HL-60/S4 (cell line): ENCODE results near the gene LAYN.

Experiments used
- in situ Hi-C: fragments of 300-500 bp; cut with MboI; formaldehyde crosslinking; loops from 2 replicates; pipeline ENCODE4 v1.14.3; 2022; ENCODE audit warnings: low sequenced_read_pairs

Gene LAYN

DNA sequence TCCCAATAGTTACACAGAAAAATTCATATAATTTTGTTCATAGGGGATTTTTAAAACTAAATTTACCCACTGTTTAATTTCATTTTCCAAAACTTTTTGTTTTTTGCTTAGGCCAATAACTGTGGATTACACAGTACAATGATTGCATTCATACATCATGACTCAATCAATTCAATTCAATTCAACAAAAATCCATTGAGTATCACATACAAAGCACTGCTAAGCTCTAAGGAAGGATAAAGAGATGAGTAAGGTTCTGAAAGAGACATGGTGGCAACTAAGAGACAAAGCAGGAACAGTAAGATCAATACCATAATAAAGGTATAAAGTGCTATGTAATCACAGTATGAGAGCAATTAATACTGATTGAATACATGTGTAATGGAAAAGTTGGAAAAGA is 9.4 kb upstream of the LAYN start:
- in situ Hi-C loops, result no loop called here

DNA sequence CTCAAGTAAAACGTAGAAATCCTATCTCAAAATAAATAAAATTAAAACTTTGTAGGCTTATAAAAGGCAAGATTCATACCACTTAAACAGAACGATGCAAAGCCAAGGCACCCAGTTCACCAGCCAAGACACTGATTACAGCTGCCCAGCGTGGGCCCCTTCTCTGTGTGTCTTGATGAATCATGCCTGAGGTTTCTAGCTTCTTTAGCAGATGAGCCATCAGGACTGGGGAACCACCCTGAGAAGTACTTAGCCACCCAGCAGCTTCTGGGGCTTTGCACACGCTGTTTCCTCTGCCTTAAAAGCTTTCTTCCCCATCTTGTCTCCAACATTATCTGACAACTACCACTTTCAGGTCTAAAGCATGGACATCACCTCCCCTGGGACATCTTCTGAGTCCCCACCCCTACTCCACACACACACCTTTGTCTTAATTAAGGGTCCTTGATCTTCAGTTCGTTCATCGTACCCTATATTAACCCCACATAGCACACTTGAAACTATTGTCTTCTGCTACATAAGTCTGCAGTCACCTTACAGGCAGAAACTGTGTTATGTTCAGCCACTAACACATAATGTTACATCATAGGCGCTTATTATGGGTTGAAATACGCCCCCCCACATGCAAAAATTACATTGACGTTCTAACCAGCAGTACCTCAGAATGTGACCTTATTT is 8.7 kb upstream of the LAYN start:
- in situ Hi-C loops, result no loop called here

GRCh38 chr11:111532365-111532709 is 8.2 kb upstream of the LAYN start:
- in situ Hi-C loops, result no loop called here

- in situ Hi-C loops, result no loop called here
Measured at GRCh38 chr11:111535281-111535680, 5.2 kb upstream of the LAYN start.

GRCh38 chr11:111537336-111537860 is 3.1 kb upstream of the LAYN start:
- in situ Hi-C loops, result no loop called here

DNA sequence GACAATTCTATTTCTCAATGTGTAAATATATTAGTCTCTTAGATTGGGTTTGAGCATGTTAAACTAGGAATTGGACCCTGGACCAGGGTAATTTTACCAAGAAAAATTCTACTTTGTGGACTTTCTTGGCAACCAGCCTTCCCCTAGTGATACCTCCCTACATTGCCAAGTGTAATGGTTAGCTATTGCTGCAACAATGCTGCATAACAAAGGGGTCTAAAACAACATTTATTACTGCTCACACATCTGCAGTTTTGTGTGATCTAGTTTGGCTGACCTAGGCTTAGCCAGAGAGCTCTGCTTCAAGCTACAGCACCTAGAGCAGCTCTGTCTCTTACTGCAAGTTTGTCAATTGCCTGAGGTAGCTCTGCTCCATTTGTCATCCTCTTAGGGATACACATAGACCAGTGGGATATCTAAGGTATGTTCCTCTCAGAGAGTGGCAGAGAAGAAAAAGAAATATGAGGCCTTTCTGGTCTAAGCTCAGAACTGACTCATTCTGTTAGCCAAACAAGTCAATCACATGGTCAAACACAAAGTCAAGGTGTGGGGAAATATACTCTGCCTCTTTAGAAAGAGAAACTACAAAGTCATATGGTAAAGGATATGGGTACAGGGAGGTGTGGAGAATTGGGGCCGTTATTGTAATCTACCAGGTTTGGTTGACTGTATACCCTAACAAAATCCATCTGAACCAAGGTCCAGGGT is 2.0 kb upstream of the LAYN start:
- in situ Hi-C loops, result no loop called here

GRCh38 chr11:111539426-111540113 is 950 bp upstream of the LAYN start:
- in situ Hi-C loops, result no loop called here

- in situ Hi-C loops, result no loop called here
Measured at GRCh38 chr11:111540937-111541253, 375 bp downstream of the LAYN start.

- in situ Hi-C loops, result no loop called here
Measured at GRCh38 chr11:111541254-111542061, 938 bp downstream of the LAYN start.

DNA sequence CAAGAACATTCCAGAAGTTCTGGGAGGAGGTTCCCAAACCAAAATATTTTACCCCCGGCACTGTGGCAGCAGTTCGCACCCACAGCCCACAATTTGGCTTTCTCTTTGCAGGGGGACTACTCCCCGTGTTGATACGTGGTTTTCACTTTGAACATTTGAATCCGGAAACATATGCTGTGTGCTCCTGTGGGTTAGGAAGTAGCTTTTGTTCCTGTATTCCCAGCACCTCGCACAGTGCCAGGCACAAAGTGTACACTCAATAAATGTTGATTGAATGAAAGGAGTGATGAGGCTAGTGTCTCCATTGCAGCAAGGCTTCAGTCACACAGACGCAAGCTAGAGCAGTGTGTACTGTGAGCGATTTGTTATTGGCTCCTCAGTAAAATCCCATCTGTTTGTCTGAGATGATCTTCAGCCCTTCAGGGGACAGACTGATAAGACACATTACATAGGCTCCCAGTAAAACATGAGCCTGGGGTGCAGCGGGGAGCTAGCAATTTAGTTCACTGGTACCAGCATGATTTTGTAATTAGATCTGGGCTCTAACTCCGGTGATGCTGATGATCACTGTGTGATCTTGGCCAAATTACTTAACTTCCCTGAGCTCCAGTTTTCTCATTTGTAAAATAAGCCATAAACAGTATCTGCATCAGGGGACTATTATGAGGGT is 2.2 kb downstream of the LAYN start:
- in situ Hi-C loops, result no loop called here

DNA sequence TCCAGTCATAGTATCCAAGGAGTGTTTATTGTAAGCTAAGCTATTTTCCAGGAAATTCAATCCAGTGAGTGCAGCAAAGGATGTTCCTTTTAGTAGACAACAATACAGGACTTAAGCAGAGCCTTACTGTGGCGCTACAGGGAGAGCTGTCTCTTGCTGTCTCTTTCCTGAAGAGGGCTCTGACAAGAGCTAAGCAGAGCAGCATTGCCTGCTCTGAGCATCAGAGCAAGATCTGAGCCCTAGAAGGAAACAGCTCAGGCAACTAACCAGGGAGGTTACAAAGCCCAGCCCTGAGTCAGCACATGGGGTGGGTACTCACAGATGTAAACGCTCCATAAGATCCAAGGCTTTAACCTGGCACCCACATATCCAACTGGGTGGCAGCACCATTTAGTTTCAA is 8.0 kb downstream of the LAYN start:
- in situ Hi-C loops, result no loop called here

- in situ Hi-C loops, result no loop called here
Measured at GRCh38 chr11:111549196-111549868, 8.8 kb downstream of the LAYN start.

GRCh38 chr11:111549869-111550203 is 9.3 kb downstream of the LAYN start:
- in situ Hi-C loops, result no loop called here

GRCh38 chr11:111550258-111550657 is 9.7 kb downstream of the LAYN start:
- in situ Hi-C loops, result no loop called here

GRCh38 chr11:111554532-111554931 is 14.0 kb downstream of the LAYN start:
- in situ Hi-C loops, result no loop called here

DNA sequence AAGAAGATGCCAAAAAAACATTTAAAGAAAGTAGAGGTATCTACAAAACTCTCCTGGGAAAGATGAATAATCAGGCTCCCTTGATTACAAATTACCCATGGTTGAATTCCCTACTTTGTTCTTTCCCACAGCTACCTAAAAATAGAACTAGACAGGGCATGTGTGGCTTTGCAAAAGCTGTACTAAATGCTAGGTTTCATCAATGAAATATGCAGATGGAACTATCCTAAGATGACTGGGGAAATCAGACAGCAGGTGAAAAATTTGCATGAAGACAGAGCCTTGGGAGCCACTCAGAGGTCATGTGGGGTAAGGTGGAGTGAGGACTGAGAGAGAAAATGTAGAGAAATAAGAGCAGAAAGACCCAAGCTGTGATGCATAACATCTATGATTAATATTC is 14.7 kb downstream of the LAYN start:
- in situ Hi-C loops, result no loop called here

DNA sequence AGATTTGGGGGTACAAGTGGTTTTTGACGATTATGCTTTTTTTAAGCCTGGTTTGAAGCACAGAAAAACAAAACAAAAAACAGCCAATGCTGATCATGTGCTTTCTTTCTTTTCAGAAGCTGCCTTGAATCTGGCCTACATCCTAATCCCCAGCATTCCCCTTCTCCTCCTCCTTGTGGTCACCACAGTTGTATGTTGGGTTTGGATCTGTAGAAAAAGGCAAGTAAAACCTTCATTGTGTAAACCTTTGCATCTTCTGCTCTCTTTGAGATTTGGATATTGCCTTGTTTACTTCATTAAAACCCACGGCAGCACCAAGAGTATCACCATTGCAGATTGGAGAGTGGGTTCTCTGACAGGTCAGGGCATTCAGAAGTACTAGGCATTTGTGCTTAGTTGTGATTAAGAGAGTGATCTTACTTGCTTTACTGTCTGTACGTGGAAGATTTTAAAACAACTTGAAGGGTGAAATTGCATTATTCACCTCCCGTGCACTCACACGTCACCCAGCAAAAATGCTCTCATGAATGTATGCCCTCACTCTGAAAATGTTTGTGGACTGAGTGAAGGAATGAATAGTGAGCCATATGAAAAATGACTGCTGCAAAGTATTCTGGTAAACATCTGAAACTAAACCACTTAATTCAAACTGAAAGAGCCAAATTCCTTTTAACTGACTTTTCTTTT is 17.0 kb downstream of the LAYN start:
- in situ Hi-C loops, result no loop called here

DNA sequence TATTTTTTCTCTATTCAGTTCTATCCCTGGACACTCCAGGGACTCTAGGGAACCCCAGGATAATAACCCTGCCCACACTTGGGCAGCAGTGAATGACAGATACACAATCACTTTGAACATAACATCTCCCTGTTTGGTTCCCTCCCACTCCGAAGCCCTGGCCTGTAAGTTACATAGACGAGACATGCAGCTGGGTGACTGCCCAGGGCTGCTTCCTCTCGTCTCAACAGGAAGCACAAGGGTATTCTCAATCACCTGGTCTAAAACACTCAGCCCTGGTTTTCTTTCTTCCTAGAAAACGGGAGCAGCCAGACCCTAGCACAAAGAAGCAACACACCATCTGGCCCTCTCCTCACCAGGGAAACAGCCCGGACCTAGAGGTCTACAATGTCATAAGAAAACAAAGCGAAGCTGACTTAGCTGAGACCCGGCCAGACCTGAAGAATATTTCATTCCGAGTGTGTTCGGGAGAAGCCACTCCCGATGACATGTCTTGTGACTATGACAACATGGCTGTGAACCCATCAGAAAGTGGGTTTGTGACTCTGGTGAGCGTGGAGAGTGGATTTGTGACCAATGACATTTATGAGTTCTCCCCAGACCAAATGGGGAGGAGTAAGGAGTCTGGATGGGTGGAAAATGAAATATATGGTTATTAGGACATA is 19.4 kb downstream of the LAYN start:
- in situ Hi-C loops, result no loop called here

DNA sequence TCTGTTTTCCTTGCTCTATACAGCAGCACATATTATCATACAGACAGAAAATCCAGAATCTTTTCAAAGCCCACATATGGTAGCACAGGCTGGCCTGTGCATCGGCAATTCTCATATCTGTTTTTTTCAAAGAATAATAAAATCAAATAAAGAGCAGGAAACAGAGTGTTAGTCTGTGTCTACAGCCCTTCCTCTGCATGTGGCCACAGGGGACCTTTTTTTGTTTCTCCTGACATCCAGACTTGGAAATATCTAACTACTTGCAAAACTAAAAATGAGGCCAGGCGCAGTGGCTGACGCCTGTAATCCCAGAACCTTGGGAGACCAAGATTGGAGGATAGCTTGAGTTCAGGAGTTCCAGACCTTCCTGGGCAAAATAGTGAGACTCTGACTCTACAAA is 20.3 kb downstream of the LAYN start:
- in situ Hi-C loops, result no loop called here
